BLaER1 treated with 17β-estradiol and CSF1 and Interleukin-3, amounts not matched to agents 10 nM and 100 nM (cell line): ENCODE results near the gene TGFBR3.

Source experiments
- H3K27ac ChIP-seq, 11 experiments: shearing (Covaris generic); formaldehyde crosslinking; 2 replicates each; pipeline ENCODE4 v1.8.1; 2022
- H3K27me3 ChIP-seq, 11 experiments: shearing (Covaris generic); formaldehyde crosslinking; 2 replicates each; pipeline ENCODE4 v1.8.1; 2022
- H3K36me3 ChIP-seq, 11 experiments: shearing (Covaris generic); formaldehyde crosslinking; 2 replicates each; pipeline ENCODE4 v1.8.1; 2022
- H3K4me1 ChIP-seq, 10 experiments: shearing (Covaris generic); formaldehyde crosslinking; 2 replicates each; pipeline ENCODE4 v1.8.1; 2022
- H3K4me2 ChIP-seq, 11 experiments: shearing (Covaris generic); formaldehyde crosslinking; 2 replicates each; pipeline ENCODE4 v1.8.1; 2022
- H3K4me3 ChIP-seq, 10 experiments: shearing (Covaris generic); formaldehyde crosslinking; 2 replicates each; pipeline ENCODE4 v1.8.1; 2022
- H3K9ac ChIP-seq, 11 experiments: shearing (Covaris generic); formaldehyde crosslinking; 2 replicates each; pipeline ENCODE4 v1.8.1; 2022
- H3K9me3 ChIP-seq, 11 experiments: shearing (Covaris generic); formaldehyde crosslinking; replicated peaks in 1 of 11; 2 replicates each; pipeline ENCODE4 v1.8.1; 2022
- H4K20me1 ChIP-seq, 11 experiments: shearing (Covaris generic); formaldehyde crosslinking; 2 replicates each; pipeline ENCODE4 v1.8.1; 2022
- Cebpa-rat ChIP-seq, 11 experiments: shearing (Covaris generic); IDR thresholded peaks; 2 replicates each; pipeline ENCODE4 v1.8.1; 2022

The TGFBR3 gene

GRCh38 chr1:91912266-91912665, 26.3 kb upstream of the TGFBR3 start:
- H3K27ac ChIP-seq = no peak overlapping the region
- no peaks in the 10 kb centered on the region for H3K4me1 ChIP-seq
- no peaks in the 10 kb centered on the region for H4K20me1 ChIP-seq
- H3K4me3 ChIP-seq = no peak overlapping the region
- H3K9me3 ChIP-seq = no peaks in the 10 kb centered on the region
- no peak overlapping the region for H3K4me2 ChIP-seq
- no peak for TF ChIP-seq Cebpa-rat (IDR thresholded peaks at IDR 0.05)
- H3K27me3 ChIP-seq = no peaks in the 10 kb centered on the region
- no peaks in the 10 kb centered on the region for H3K36me3 ChIP-seq
- no peak overlapping the region for H3K9ac ChIP-seq

GRCh38 chr1:91901231-91901630, 15.3 kb upstream of the TGFBR3 start:
- H3K36me3 ChIP-seq = no peaks in the 10 kb centered on the region
- no peaks in the 10 kb centered on the region; a peak in 1 of 22 replicates for H3K9me3 ChIP-seq
- no peak overlapping the region for H3K4me2 ChIP-seq
- H3K27ac ChIP-seq = no peak overlapping the region
- no peak overlapping the region for H3K4me3 ChIP-seq
- no peak for TF ChIP-seq Cebpa-rat (IDR thresholded peaks at IDR 0.05)
- H3K27me3 ChIP-seq = no peaks in the 10 kb centered on the region
- no peaks in the 10 kb centered on the region for H4K20me1 ChIP-seq
- H3K9ac ChIP-seq = no peak overlapping the region
- 0 out of 20 replicates have a peak, but pooled peaks cover 0 to 4% (median 0%) of the 10 kb centered on the region in 10 experiments for H3K4me1 ChIP-seq

GRCh38 chr1:91900562-91900961, 14.6 kb upstream of the TGFBR3 start:
- H3K9ac ChIP-seq = no peak overlapping the region
- H3K27me3 ChIP-seq = no peaks in the 10 kb centered on the region
- no peaks in the 10 kb centered on the region for H3K36me3 ChIP-seq
- H3K27ac ChIP-seq = no peak overlapping the region
- H3K9me3 ChIP-seq = no peaks in the 10 kb centered on the region
- 0 out of 20 replicates have a peak, but pooled peaks cover 0 to 4% (median 0%) of the 10 kb centered on the region in 10 experiments for H3K4me1 ChIP-seq
- no peak overlapping the region for H3K4me3 ChIP-seq
- H4K20me1 ChIP-seq = no peaks in the 10 kb centered on the region
- TF ChIP-seq Cebpa-rat (IDR thresholded peaks at IDR 0.05) = no peak
- H3K4me2 ChIP-seq = no peak overlapping the region

- no peak overlapping the region for H3K4me2 ChIP-seq
- H3K9me3 ChIP-seq = no peaks in the 10 kb centered on the region
- no peak for TF ChIP-seq Cebpa-rat (IDR thresholded peaks at IDR 0.05)
- no peak overlapping the region for H3K27ac ChIP-seq
- no peaks in the 10 kb centered on the region for H4K20me1 ChIP-seq
- H3K4me3 ChIP-seq = no peak overlapping the region
- H3K9ac ChIP-seq = no peak overlapping the region
- H3K27me3 ChIP-seq = no peaks in the 10 kb centered on the region
- no peaks in the 10 kb centered on the region for H3K36me3 ChIP-seq
- peaks cover 2 to 11% (median 5%) of the 10 kb centered on the region in 10 experiments for H3K4me1 ChIP-seq
Observed at GRCh38 chr1:91897016-91897415, 11.1 kb upstream of the TGFBR3 start.

GRCh38 chr1:91895832-91896556, 10.0 kb upstream of the TGFBR3 start:
- Histone ChIP-seq H4K20me1 (no peaks in the 10 kb centered on the region), H3K4me3 (no peak overlapping the region), H3K9me3 (no peaks in the 10 kb centered on the region), H3K4me1 (peaks cover 12 to 21% (median 15%) of the 10 kb centered on the region in 10 experiments), H3K36me3 (no peaks in the 10 kb centered on the region), H3K27me3 (no peaks in the 10 kb centered on the region), H3K4me2 (peak overlapping the region in 1 of 11 experiments; percentile 13; a peak in 2 of 22 replicates), H3K9ac (no peak overlapping the region), H3K27ac (no peak overlapping the region)
- no peak for TF ChIP-seq Cebpa-rat (IDR thresholded peaks at IDR 0.05)

- H3K36me3 ChIP-seq = no peaks in the 10 kb centered on the region
- H3K4me1 ChIP-seq = peaks cover 14 to 25% (median 19%) of the 10 kb centered on the region in 10 experiments
- H3K27me3 ChIP-seq = no peaks in the 10 kb centered on the region
- no peaks in the 10 kb centered on the region for H3K9me3 ChIP-seq
- TF ChIP-seq Cebpa-rat (IDR thresholded peaks at IDR 0.05) = no peak
- H3K27ac ChIP-seq = no peak overlapping the region
- no peaks in the 10 kb centered on the region for H4K20me1 ChIP-seq
- H3K9ac ChIP-seq = no peak overlapping the region
- no peak overlapping the region for H3K4me2 ChIP-seq
- no peak overlapping the region for H3K4me3 ChIP-seq
Observed at GRCh38 chr1:91894036-91894761, 8.2 kb upstream of the TGFBR3 start.

GRCh38 chr1:91891969-91892368, 6.0 kb upstream of the TGFBR3 start:
- Histone ChIP-seq H4K20me1 (no peaks in the 10 kb centered on the region), H3K4me2 (peak overlapping the region; percentile 30 to 80 (median 71); a peak in 21 of 22 replicates), H3K4me1 (peaks cover 14 to 25% (median 19%) of the 10 kb centered on the region in 10 experiments), H3K9ac (0 out of 22 replicates have a peak overlapping the region, but pooled peaks of 1 of the 11 experiments have one; percentile 2), H3K9me3 (no peaks in the 10 kb centered on the region), H3K4me3 (no peak overlapping the region), H3K27me3 (peaks cover 0 to 6% (median 0%) of the 10 kb centered on the region in 11 experiments; a peak in 7 of 22 replicates), H3K36me3 (no peaks in the 10 kb centered on the region), H3K27ac (no peak overlapping the region)
- no peak for TF ChIP-seq Cebpa-rat (IDR thresholded peaks at IDR 0.05)

GRCh38 chr1:91891454-91891853, 5.5 kb upstream of the TGFBR3 start:
- Histone ChIP-seq H3K9ac (0 out of 22 replicates have a peak overlapping the region, but pooled peaks of 1 of the 11 experiments have one; percentile 2), H3K36me3 (no peaks in the 10 kb centered on the region), H3K9me3 (no peaks in the 10 kb centered on the region), H3K4me1 (peaks cover 14 to 26% (median 20%) of the 10 kb centered on the region in 10 experiments), H3K4me3 (no peak overlapping the region), H3K27ac (peak overlapping the region in 1 of 11 experiments; percentile 3; a peak in 1 of 22 replicates), H3K27me3 (peaks cover under 1 to 12% (median 5%) of the 10 kb centered on the region in 11 experiments; a peak in 17 of 22 replicates), H3K4me2 (peak overlapping the region; percentile 30 to 80 (median 71); a peak in 21 of 22 replicates), H4K20me1 (no peaks in the 10 kb centered on the region)
- TF ChIP-seq Cebpa-rat (IDR thresholded peaks at IDR 0.05) = no peak

GRCh38 chr1:91889717-91890459, 3.9 kb upstream of the TGFBR3 start:
- H3K27ac ChIP-seq = no peak overlapping the region
- no peak for TF ChIP-seq Cebpa-rat (IDR thresholded peaks at IDR 0.05)
- no peak overlapping the region for H3K9ac ChIP-seq
- no peak overlapping the region for H3K4me2 ChIP-seq
- no peaks in the 10 kb centered on the region for H3K36me3 ChIP-seq
- no peaks in the 10 kb centered on the region for H3K9me3 ChIP-seq
- peaks cover 15 to 33% (median 27%) of the 10 kb centered on the region in 10 experiments for H3K4me1 ChIP-seq
- no peak overlapping the region for H3K4me3 ChIP-seq
- peaks cover 0 to 4% (median 0%) of the 10 kb centered on the region in 11 experiments; a peak in 1 of 22 replicates for H4K20me1 ChIP-seq
- peaks cover 12 to 27% (median 20%) of the 10 kb centered on the region in 11 experiments for H3K27me3 ChIP-seq
